Measurements from ENCODE around the gene FAM107A. TPM values are rescaled to one million over a fixed set of nuclear protein-coding genes. Genes with fewer than 3 reads are reported as not detected.
A peak's percentile ranks its signal among the peaks of the same experiment; 100 is the strongest.

The FAM107A gene
- total and polyA plus RNA-seq, 2 of the 13 experiments (the other 11 are each of a cell fraction or from before 2014, with no cell fraction given), result not detected

DNA sequence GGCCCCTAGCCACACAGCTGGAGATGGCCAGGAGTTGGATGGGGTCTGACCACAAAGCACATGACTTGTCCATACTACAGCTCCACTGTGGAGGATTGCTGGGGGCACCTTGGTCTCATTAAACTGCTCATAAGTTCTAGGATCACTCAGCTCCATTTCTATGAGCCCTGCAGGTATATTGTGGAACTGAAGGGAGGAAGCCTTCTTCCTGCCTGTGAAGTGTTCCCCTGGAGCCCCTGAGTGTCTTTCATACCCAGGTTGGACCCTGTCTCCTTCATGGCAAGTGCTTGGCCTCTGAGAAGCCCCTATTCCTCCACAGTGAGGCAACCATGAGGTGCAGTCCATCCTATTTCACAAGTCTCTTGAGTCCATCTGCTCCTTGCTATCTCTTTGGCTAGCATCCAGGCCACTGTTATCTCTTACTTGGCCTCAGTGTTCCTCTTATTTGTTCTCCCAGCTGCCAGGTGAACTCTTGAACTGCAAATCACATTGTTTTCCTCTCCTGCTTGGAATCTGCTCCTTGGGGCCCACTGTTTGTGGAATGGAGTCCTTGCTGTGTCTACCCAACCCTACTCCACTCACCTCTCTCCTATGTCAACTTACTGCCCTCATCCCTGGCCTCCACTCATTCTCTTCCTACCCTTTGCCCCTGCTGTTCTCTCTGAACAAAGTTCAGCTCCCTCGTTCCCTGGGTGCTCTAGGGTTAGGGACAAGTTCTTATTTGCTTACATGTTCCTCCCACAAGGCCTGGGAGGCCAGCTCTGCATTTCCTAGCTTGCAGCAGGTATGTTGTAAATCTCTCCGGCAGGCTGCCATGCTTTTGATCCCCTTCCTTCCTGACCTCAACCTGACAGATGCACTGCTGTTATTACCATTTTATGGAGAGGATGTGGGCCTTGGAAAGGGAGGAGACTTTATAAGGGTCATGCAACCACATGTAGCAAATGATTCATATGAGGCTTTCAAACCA, 41.4 kb downstream of the FAM107A start (continued):
- TF ChIP-seq, protein P1, sequence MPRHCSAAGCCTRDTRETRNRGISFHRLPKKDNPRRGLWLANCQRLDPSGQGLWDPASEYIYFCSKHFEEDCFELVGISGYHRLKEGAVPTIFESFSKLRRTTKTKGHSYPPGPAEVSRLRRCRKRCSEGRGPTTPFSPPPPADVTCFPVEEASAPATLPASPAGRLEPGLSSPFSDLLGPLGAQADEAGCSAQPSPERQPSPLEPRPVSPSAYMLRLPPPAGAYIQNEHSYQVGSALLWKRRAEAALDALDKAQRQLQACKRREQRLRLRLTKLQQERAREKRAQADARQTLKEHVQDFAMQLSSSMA (CRISPR knock-in tag; IDR thresholded peaks at IDR 0.05), result no peak
- no peak for TF ChIP-seq PCBP1 (IDR thresholded peaks at IDR 0.05; ENCODE audit: borderline replicate concordance, low read depth, low read length)
- TF ChIP-seq, protein P2, sequence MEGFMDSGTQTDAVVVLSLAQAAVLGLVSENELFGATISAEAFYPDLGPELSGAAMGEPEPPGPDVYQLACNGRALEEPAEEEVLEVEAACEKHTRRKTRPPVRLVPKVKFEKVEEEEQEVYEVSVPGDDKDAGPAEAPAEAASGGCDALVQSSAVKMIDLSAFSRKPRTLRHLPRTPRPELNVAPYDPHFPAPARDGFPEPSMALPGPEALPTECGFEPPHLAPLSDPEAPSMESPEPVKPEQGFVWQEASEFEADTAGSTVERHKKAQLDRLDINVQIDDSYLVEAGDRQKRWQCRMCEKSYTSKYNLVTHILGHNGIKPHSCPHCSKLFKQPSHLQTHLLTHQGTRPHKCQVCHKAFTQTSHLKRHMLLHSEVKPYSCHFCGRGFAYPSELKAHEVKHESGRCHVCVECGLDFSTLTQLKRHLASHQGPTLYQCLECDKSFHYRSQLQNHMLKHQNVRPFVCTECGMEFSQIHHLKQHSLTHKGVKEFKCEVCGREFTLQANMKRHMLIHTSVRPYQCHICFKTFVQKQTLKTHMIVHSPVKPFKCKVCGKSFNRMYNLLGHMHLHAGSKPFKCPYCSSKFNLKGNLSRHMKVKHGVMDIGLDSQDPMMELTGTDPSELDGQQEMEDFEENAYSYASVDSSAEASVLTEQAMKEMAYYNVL (CRISPR knock-in tag; IDR thresholded peaks at IDR 0.05; ENCODE audit: borderline replicate concordance), result peak; percentile 99
- no peak for TF ChIP-seq ZNF7 (CRISPR knock-in tag; IDR thresholded peaks at IDR 0.05)
- TF ChIP-seq, protein P3, sequence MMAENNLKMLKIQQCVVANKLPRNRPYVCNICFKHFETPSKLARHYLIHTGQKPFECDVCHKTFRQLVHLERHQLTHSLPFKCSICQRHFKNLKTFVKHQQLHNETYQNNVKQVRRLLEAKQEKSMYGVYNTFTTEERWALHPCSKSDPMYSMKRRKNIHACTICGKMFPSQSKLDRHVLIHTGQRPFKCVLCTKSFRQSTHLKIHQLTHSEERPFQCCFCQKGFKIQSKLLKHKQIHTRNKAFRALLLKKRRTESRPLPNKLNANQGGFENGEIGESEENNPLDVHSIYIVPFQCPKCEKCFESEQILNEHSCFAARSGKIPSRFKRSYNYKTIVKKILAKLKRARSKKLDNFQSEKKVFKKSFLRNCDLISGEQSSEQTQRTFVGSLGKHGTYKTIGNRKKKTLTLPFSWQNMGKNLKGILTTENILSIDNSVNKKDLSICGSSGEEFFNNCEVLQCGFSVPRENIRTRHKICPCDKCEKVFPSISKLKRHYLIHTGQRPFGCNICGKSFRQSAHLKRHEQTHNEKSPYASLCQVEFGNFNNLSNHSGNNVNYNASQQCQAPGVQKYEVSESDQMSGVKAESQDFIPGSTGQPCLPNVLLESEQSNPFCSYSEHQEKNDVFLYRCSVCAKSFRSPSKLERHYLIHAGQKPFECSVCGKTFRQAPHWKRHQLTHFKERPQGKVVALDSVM (CRISPR knock-in tag; IDR thresholded peaks at IDR 0.05), result peak; percentile 79
- TF ChIP-seq FOXC1 (CRISPR knock-in tag; IDR thresholded peaks at IDR 0.05; ENCODE audit: borderline replicate concordance), result 0 out of 2 replicates have a peak, but pooled peaks have one; percentile 39
- TF ChIP-seq NCOA5 (CRISPR knock-in tag; IDR thresholded peaks at IDR 0.05), result no peak
- no peak for TF ChIP-seq SMAD9 (CRISPR knock-in tag; IDR thresholded peaks at IDR 0.05)
- TF ChIP-seq, protein P4, sequence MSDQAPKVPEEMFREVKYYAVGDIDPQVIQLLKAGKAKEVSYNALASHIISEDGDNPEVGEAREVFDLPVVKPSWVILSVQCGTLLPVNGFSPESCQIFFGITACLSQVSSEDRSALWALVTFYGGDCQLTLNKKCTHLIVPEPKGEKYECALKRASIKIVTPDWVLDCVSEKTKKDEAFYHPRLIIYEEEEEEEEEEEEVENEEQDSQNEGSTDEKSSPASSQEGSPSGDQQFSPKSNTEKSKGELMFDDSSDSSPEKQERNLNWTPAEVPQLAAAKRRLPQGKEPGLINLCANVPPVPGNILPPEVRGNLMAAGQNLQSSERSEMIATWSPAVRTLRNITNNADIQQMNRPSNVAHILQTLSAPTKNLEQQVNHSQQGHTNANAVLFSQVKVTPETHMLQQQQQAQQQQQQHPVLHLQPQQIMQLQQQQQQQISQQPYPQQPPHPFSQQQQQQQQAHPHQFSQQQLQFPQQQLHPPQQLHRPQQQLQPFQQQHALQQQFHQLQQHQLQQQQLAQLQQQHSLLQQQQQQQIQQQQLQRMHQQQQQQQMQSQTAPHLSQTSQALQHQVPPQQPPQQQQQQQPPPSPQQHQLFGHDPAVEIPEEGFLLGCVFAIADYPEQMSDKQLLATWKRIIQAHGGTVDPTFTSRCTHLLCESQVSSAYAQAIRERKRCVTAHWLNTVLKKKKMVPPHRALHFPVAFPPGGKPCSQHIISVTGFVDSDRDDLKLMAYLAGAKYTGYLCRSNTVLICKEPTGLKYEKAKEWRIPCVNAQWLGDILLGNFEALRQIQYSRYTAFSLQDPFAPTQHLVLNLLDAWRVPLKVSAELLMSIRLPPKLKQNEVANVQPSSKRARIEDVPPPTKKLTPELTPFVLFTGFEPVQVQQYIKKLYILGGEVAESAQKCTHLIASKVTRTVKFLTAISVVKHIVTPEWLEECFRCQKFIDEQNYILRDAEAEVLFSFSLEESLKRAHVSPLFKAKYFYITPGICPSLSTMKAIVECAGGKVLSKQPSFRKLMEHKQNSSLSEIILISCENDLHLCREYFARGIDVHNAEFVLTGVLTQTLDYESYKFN (CRISPR knock-in tag; conservative IDR thresholded peaks at IDR 0.05), result peak; percentile 97
- TF ChIP-seq FOSL2 (CRISPR knock-in tag; IDR thresholded peaks at IDR 0.05), result peak; percentile 53; the same call in 1 of the 2 replicates
- no peak; the same call in 1 of the 2 replicates for TF ChIP-seq ZKSCAN8 (CRISPR knock-in tag; IDR thresholded peaks at IDR 0.05; ENCODE audit: borderline replicate concordance)
- no peak for TF ChIP-seq RORA (CRISPR knock-in tag; IDR thresholded peaks at IDR 0.05)
- TF ChIP-seq, protein P5, sequence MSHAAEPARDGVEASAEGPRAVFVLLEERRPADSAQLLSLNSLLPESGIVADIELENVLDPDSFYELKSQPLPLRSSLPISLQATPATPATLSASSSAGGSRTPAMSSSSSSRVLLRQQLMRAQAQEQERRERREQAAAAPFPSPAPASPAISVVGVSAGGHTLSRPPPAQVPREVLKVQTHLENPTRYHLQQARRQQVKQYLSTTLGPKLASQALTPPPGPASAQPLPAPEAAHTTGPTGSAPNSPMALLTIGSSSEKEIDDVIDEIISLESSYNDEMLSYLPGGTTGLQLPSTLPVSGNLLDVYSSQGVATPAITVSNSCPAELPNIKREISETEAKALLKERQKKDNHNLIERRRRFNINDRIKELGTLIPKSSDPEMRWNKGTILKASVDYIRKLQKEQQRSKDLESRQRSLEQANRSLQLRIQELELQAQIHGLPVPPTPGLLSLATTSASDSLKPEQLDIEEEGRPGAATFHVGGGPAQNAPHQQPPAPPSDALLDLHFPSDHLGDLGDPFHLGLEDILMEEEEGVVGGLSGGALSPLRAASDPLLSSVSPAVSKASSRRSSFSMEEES (CRISPR knock-in tag; IDR thresholded peaks at IDR 0.05), result no peak
- TF ChIP-seq, protein P6, sequence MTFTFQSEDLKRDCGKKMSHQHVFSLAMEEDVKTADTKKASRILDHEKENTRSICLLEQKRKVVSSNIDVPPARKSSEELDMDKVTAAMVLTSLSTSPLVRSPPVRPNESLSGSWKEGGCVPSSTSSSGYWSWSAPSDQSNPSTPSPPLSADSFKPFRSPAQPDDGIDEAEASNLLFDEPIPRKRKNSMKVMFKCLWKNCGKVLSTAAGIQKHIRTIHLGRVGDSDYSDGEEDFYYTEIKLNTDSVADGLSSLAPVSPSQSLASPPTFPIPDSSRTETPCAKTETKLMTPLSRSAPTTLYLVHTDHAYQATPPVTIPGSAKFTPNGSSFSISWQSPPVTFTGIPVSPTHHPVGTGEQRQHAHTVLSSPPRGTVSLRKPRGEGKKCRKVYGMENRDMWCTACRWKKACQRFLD (CRISPR knock-in tag; IDR thresholded peaks at IDR 0.05; ENCODE audit: borderline replicate concordance), result no peak
- no peak for TF ChIP-seq MAFG (CRISPR knock-in tag; IDR thresholded peaks at IDR 0.05)
- no peak for TF ChIP-seq SRF (IDR thresholded peaks at IDR 0.05; ENCODE audit: low read depth, low read length)

Data from HepG2 (cell line).